HFFc6 (cell line): Measurements from ENCODE around the gene STAP2. TPM values are rescaled to one million over a fixed set of nuclear protein-coding genes. Genes with fewer than 3 reads are reported as not detected.

Experiments
- DNase-seq: peaks from one replicate; pipeline ENCODE4 v3.0.0-alpha.2; 2018
- H3K27ac Mint-ChIP-seq: 2 replicates; pipeline ENCODE4 v1.8.0; 2020; ENCODE audit warnings: mild to moderate bottlenecking, mixed read lengths
- H3K27me3 Mint-ChIP-seq: 2 replicates; pipeline ENCODE4 v1.8.0; 2021; ENCODE audit warnings: mild to moderate bottlenecking, moderate library complexity, mixed read lengths; ENCODE audit not compliant: insufficient read depth
- H3K36me3 Mint-ChIP-seq: 2 replicates; pipeline ENCODE4 v1.8.0; 2021; ENCODE audit warnings: low read depth, mixed read lengths
- H3K4me1 Mint-ChIP-seq: 2 replicates; pipeline ENCODE4 v1.8.0; 2020; ENCODE audit warnings: low read depth, mixed read lengths
- H3K4me3 Mint-ChIP-seq: 2 replicates; pipeline ENCODE4 v1.8.0; 2020; ENCODE audit warnings: mild to moderate bottlenecking, moderate library complexity, mixed read lengths
- H3K9me3 Mint-ChIP-seq: 2 replicates; pipeline ENCODE4 v1.8.0; 2020; ENCODE audit warnings: mild to moderate bottlenecking, mixed read lengths
- total RNA-seq, 6 experiments: library from RNA; stranded (reverse); fragmentation: NEBNext Ultra II Directional; extraction: Animal tissue kit (Norgen Biotek cat#: 25700); gene quantifications; 2 replicates in 1 of 6; 3 replicates in 5 of 6; pipeline ENCODE4 v1.2.3, GENCODE V29; 2021
- TF ChIP-seq, protein P1 (sequence below): fragments of 200-600 bp; sonication (generic); IDR thresholded peaks from 2 replicates; pipeline ENCODE4 v1.5.0; 2021; ENCODE audit warnings: antibody characterized with exemption, mild to moderate bottlenecking

Gene STAP2
- total RNA-seq, 6 experiments from 2014 or later, result 0.24 to 2.7 (median 1.9) TPM

- H3K9me3 Mint-ChIP-seq, result no peaks in the 10 kb centered on the region
- no peaks in the 10 kb centered on the region for H3K36me3 Mint-ChIP-seq
- TF ChIP-seq, protein P1, sequence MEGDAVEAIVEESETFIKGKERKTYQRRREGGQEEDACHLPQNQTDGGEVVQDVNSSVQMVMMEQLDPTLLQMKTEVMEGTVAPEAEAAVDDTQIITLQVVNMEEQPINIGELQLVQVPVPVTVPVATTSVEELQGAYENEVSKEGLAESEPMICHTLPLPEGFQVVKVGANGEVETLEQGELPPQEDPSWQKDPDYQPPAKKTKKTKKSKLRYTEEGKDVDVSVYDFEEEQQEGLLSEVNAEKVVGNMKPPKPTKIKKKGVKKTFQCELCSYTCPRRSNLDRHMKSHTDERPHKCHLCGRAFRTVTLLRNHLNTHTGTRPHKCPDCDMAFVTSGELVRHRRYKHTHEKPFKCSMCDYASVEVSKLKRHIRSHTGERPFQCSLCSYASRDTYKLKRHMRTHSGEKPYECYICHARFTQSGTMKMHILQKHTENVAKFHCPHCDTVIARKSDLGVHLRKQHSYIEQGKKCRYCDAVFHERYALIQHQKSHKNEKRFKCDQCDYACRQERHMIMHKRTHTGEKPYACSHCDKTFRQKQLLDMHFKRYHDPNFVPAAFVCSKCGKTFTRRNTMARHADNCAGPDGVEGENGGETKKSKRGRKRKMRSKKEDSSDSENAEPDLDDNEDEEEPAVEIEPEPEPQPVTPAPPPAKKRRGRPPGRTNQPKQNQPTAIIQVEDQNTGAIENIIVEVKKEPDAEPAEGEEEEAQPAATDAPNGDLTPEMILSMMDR, result no peak
- peaks cover 48% of the 10 kb centered on the region for H3K4me1 Mint-ChIP-seq
- DNase-seq, result no peak
- no peak overlapping the region for H3K4me3 Mint-ChIP-seq
- H3K27ac Mint-ChIP-seq, result peak overlapping the region; percentile 98
- peaks cover 5% of the 10 kb centered on the region for H3K27me3 Mint-ChIP-seq
Measured at GRCh38 chr19:4372165-4373012, 33.8 kb upstream of the STAP2 start.

DNA sequence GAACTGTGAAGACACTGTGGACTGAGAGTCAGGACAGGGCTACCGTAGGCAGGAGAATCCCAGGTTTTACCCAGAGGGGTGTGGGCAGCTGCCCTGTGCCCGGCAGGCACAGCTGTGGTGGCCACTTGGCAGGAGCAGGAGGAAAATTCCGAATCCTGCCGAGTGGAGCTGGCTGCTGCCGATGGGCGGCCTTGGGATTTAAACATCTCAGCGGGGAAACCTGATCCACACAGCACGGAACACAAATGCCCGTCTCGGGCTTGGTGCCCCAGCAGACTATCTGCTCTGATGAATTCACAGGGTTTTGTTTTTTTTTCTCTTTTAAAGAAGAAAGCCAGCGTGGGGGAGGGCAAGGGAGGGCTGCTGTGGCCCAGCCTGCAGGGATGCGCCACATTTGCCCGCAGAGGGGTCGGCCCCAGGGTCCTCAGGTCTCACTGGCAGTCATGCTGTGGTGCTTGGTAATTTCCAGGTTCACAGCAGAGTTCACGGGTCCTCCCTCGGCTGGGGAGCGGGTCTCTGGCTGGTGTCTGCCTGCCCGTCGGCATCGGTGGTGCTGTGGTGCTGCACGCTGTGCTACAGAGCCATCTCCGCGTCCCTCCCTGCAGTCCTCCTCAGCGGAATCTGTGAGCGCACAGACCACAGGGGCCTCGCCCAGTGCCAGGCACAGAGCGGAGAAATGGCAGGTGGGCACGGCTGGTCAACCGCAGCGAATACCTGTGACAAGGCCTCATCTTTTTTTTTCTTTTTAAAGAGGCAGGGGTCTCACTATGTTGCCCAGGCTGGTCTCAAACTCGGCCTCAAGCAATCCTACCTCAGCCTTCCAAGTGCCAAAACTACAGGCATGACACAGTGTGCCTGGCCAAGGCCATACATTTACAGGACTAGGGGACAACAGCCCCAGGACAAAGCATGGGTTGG, 32.9 kb upstream of the STAP2 start:
- TF ChIP-seq, protein P1, result no peak
- Mint-ChIP-seq H3K36me3 (no peaks in the 10 kb centered on the region), H3K4me3 (no peak overlapping the region), H3K27ac (peak overlapping the region; percentile 98), H3K9me3 (no peaks in the 10 kb centered on the region), H3K27me3 (peaks cover 5% of the 10 kb centered on the region), H3K4me1 (peaks cover 39% of the 10 kb centered on the region)
- DNase-seq, result no peak

GRCh38 chr19:4370418-4371041, 31.9 kb upstream of the STAP2 start:
- TF ChIP-seq, protein P1, result no peak
- H3K36me3 Mint-ChIP-seq, result no peaks in the 10 kb centered on the region
- peak overlapping the region; percentile 54; the same call in 1 of the 2 replicates for H3K27ac Mint-ChIP-seq
- H3K9me3 Mint-ChIP-seq, result no peaks in the 10 kb centered on the region
- H3K4me3 Mint-ChIP-seq, result no peak overlapping the region
- H3K4me1 Mint-ChIP-seq, result peaks cover 29% of the 10 kb centered on the region
- no peak for DNase-seq
- peaks cover 3% of the 10 kb centered on the region for H3K27me3 Mint-ChIP-seq

DNA sequence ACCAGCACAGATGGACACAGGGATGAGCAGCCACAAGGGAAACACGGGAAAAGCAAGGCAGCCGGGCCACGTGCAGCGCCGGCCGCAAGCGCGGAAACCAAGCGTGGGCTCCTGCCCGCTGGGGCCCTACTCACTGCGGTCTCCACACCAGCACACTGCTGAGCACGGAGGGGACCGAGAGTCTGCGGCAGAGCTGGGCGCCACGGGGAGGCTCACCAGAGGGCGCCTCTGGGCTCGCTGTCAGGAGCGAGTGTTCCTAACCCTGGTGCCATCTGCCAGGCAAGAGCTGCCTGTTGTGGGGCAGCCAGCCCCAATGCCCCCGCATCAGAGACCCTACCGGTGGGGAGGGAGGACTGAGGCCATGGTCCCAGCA, 31.2 kb upstream of the STAP2 start:
- Mint-ChIP-seq H3K36me3 (no peaks in the 10 kb centered on the region), H3K27me3 (peaks cover 3% of the 10 kb centered on the region), H3K9me3 (no peaks in the 10 kb centered on the region), H3K27ac (peak overlapping the region; percentile 49), H3K4me1 (peaks cover 22% of the 10 kb centered on the region), H3K4me3 (no peak overlapping the region)
- no peak for DNase-seq
- TF ChIP-seq, protein P1, result 0 out of 2 replicates have a peak, but pooled peaks have one; percentile 28

- Mint-ChIP-seq H3K4me3 (no peak overlapping the region), H3K9me3 (no peaks in the 10 kb centered on the region), H3K4me1 (peaks cover 19% of the 10 kb centered on the region), H3K27me3 (peaks cover 3% of the 10 kb centered on the region), H3K27ac (peak overlapping the region; percentile 49), H3K36me3 (no peaks in the 10 kb centered on the region)
- DNase-seq, result no peak
- TF ChIP-seq, protein P1, result no peak
Measured at GRCh38 chr19:4369109-4369887, 30.7 kb upstream of the STAP2 start.
